ENCODE measurements around the gene RASSF7.

The RASSF7 gene

GRCh38 chr11:611001-611996 is 50.5 kb downstream of the RASSF7 start:
- DNase-seq, result no peak

GRCh38 chr11:612201-612960 is 51.6 kb downstream of the RASSF7 start:
- no peak for DNase-seq

GRCh38 chr11:612961-613300 is 52.2 kb downstream of the RASSF7 start:
- no peak for DNase-seq

GRCh38 chr11:613369-613968 is 52.7 kb downstream of the RASSF7 start:
- DNase-seq, result no peak
